HepG2 (cell line): ENCODE measurements around the gene NOP14. TPM values are rescaled to one million over a fixed set of nuclear protein-coding genes. Genes with fewer than 3 reads are reported as not detected.

Source experiments
- ATAC-seq: fragments of 200-7000 bp; cut with Tn5 transposase; 3 replicates; pipeline ENCODE4 v1.9.1; 2020; ENCODE audit warnings: mild to moderate bottlenecking, moderate library complexity
- BruUV-seq: library from RNA; stranded (reverse); fragments of 400-500 nt; replicated peaks from 2 replicates; lab custom pipeline; 2021; lab: Mats Ljungman, UMichigan
- CTCF ChIA-PET: fragments of 300-600 bp; formaldehyde crosslinking; extraction: SDS; loops from one replicate; lab custom pipeline; 2021; ENCODE audit warnings: low total read pairs, inconsistent platforms, low intra/inter-chr PET ratio; lab: Yijun Ruan, JAX
- POLR2A ChIA-PET: fragments of 350-600 bp; sonication (Branson Sonifier 250); formaldehyde crosslinking; loops from one replicate; lab custom pipeline; 2020; ENCODE audit warnings: antibody characterized with exemption, inconsistent platforms; lab: Yijun Ruan, JAX
- DNase-seq: peaks from one replicate; pipeline ENCODE4 v3.0.0-alpha.2; 2015; ENCODE audit warnings: low spot score
- FAIRE-seq: peaks from 3 replicates; lab custom pipeline; 2011; peaks lifted over from hg19 to GRCh38; lab: Jason Lieb, UNC
- H2AFZ ChIP-seq: one replicate; pipeline ENCODE4 v1.6.1; 2011; ENCODE audit warnings: low read length, inconsistent platforms
- H3K27ac ChIP-seq: fragments of 300-600 bp; 3 replicates; pipeline ENCODE4 v1.8.0; 2011; ENCODE audit warnings: mixed run types, mild to moderate bottlenecking, mixed read lengths, low read length, inconsistent platforms; ENCODE audit not compliant: insufficient read depth; ENCODE audit errors: extremely low read length
- H3K27me3 ChIP-seq, 2 experiments: fragments of 200-600 bp in 1 of 2; 2 replicates in 1 of 2; 3 replicates in 1 of 2; pipeline versions ENCODE4 v1.6.0 to v1.8.0; 2011; ENCODE audit warnings: low read length in 2 of 2, mild to moderate bottlenecking in 2 of 2, moderate library complexity in 2 of 2, inconsistent platforms in 1 of 2; ENCODE audit not compliant: insufficient read depth in 2 of 2, control insufficient read depth in 1 of 2
- H3K36me3 ChIP-seq, 2 experiments: fragments of 200-600 bp in 1 of 2; replicated peaks in 1 of 2; 2 replicates in 1 of 2; 3 replicates in 1 of 2; pipeline versions ENCODE4 v1.5.1 to v1.8.0; 2011; ENCODE audit warnings: low read length in 2 of 2, inconsistent platforms in 1 of 2; ENCODE audit not compliant: insufficient read depth in 2 of 2, control insufficient read depth in 1 of 2
- H3K4me1 ChIP-seq: 2 replicates; pipeline ENCODE4 v1.5.1; 2012; ENCODE audit warnings: low read length, inconsistent platforms; ENCODE audit not compliant: insufficient read depth
- H3K4me2 ChIP-seq: 2 replicates; pipeline ENCODE4 v1.6.0; 2011; ENCODE audit warnings: low read depth, low read length, inconsistent platforms
- H3K4me3 ChIP-seq, 3 experiments: fragments of 200-600 bp in 1 of 3; sonication (generic), shearing (Covaris generic) in 1 of 3; replicated peaks in 1 of 3; 2 replicates each; pipeline ENCODE4 v1.5.1; 2011 to 2016; ENCODE audit warnings: low read length in 3 of 3, inconsistent platforms in 2 of 3, low read depth in 2 of 3, mild to moderate bottlenecking in 2 of 3, control low read depth in 1 of 3, mixed read lengths in 1 of 3; ENCODE audit not compliant: insufficient read depth in 1 of 3
- H3K79me2 ChIP-seq: one replicate; pipeline ENCODE4 v1.6.1; 2011; ENCODE audit warnings: low read length, inconsistent platforms; ENCODE audit not compliant: insufficient read depth
- H3K9ac ChIP-seq: 2 replicates; pipeline ENCODE4 v1.6.0; 2011; ENCODE audit warnings: mild to moderate bottlenecking, low read depth, low read length, inconsistent platforms; ENCODE audit not compliant: insufficient read depth
- H3K9me3 ChIP-seq: 2 replicates; pipeline ENCODE4 v1.5.1; 2012; ENCODE audit warnings: mild to moderate bottlenecking, low read length
- H4K20me1 ChIP-seq: 2 replicates; pipeline ENCODE4 v1.6.0; 2011; ENCODE audit warnings: inconsistent platforms, mild to moderate bottlenecking, low read length, moderate library complexity; ENCODE audit not compliant: insufficient read depth
- CHD4 ChIP-seq: fragments of 200-600 bp; sonication (generic); IDR thresholded peaks from 2 replicates; pipeline ENCODE4 v1.7.0; 2017; ENCODE audit warnings: mild to moderate bottlenecking, low read length, borderline replicate concordance
- ELF3 ChIP-seq: IDR thresholded peaks from 2 replicates; pipeline ENCODE4 v1.6.1; 2016; ENCODE audit warnings: missing genetic modification reagents, missing compliant biosample characterization
- MAZ ChIP-seq, 2 experiments: sonication (generic) in 1 of 2; formaldehyde crosslinking in 1 of 2; IDR thresholded peaks; 2 replicates each; pipeline versions ENCODE4 v1.5.0 to v1.6.1; 2012 to 2020; ENCODE audit warnings: low read depth in 2 of 2, mild to moderate bottlenecking in 2 of 2, borderline replicate concordance in 1 of 2, improper control_type of control experiment in 1 of 2, low read length in 1 of 2, missing genetic modification reagents in 1 of 2, moderate library complexity in 1 of 2
- NR2F6 ChIP-seq, 2 experiments: IDR thresholded peaks; 2 replicates each; pipeline ENCODE4 v1.6.1; 2016; ENCODE audit warnings: antibody characterized with exemption in 1 of 2, mild to moderate bottlenecking in 1 of 2
- PAXIP1 ChIP-seq: sonication (generic); formaldehyde crosslinking; conservative IDR thresholded peaks from 2 replicates; pipeline ENCODE4 v1.4.0; 2020; ENCODE audit warnings: mild to moderate bottlenecking, missing genetic modification reagents, moderate library complexity
- POLR2AphosphoS2 ChIP-seq: IDR thresholded peaks from 2 replicates; pipeline ENCODE4 v1.6.1; 2011; ENCODE audit warnings: low read depth, low read length, improper control_type of control experiment
- RNF219 ChIP-seq: sonication (generic); formaldehyde crosslinking; IDR thresholded peaks from 2 replicates; pipeline ENCODE4 v1.5.0; 2020; ENCODE audit warnings: mild to moderate bottlenecking, missing genetic modification reagents
- SRSF9 ChIP-seq: fragments of 200-400 bp; formaldehyde crosslinking; IDR thresholded peaks from 2 replicates; pipeline ENCODE4 v1.6.1; 2018; ENCODE audit warnings: borderline replicate concordance, mild to moderate bottlenecking, low read depth, low read length; ENCODE audit not compliant: insufficient read depth, poor library complexity, severe bottlenecking
- TGIF2 ChIP-seq: IDR thresholded peaks from 2 replicates; pipeline ENCODE4 v1.6.1; 2016; ENCODE audit warnings: control low read depth, missing compliant biosample characterization
- ZBTB7B ChIP-seq: sonication (generic); formaldehyde crosslinking; IDR thresholded peaks from 2 replicates; pipeline ENCODE4 v1.4.0; 2020; ENCODE audit warnings: missing genetic modification reagents
- ZNF317 ChIP-seq: sonication (generic); formaldehyde crosslinking; IDR thresholded peaks from 2 replicates; pipeline ENCODE4 v1.5.0; 2020; ENCODE audit warnings: mild to moderate bottlenecking, missing genetic modification reagents
- WGBS: methylation state at CpG from one replicate; pipeline ENCODE4 v1.1.6; 2017; ENCODE audit warnings: low lambda C conversion rate; 5-methylcytosine and 5-hydroxymethylcytosine counted together
- in situ Hi-C: cut with HindIII; loops from 2 replicates; pipeline ENCODE4 v1.10.0; 2017; ENCODE audit warnings: low pct_unique_long_range_greater_than_20kb; ENCODE audit not compliant: extremely low pct_ligation_motif_present
- intact Hi-C: fragments of 100-400 bp; cut with micrococcal nuclease; formaldehyde crosslinking; loops from one replicate; pipeline ENCODE4 v1.10.0; 2022; ENCODE audit not compliant: unreplicated experiment
- polyA plus RNA-seq, 8 experiments: library from polyadenylated mRNA; depleted of rRNA in 3 of 8; stranded (reverse) in 7 of 8; unstranded in 1 of 8; fragments of >200 nt; fragmentation: Illumina TruSeq in 4 of 8; extraction: Trizol in 4 of 8; gene quantifications; 2 replicates each; pipeline versions ENCODE4 v1.2.1 to v1.2.3, GENCODE V29; 2011 to 2016; ENCODE audit warnings: low read depth in 4 of 8, missing spikeins in 1 of 8, mixed read lengths in 1 of 8; ENCODE audit not compliant: insufficient read depth in 1 of 8
- total RNA-seq, 5 experiments: library from RNA; depleted of rRNA; stranded (reverse); fragments of >200 nt; fragmentation: Illumina TruSeq; extraction: Trizol; gene quantifications; 2 replicates each; pipeline ENCODE4 v1.2.3, GENCODE V29; 2016; ENCODE audit warnings: low read depth in 1 of 5

Gene NOP14
- total and polyA plus RNA-seq, 2 of the 13 experiments (the other 11 are each of a cell fraction or from before 2014, with no cell fraction given), result 6.9 to 47.9 TPM

- TF ChIP-seq ZNF317 (CRISPR knock-in tag) (no peak), SRSF9 (no peak), RNF219 (CRISPR knock-in tag) (no peak), PAXIP1 (CRISPR knock-in tag) (no peak), NR2F6 (IDR thresholded peaks at IDR 0.05) (no peak), NR2F6 (CRISPR knock-in tag; IDR thresholded peaks at IDR 0.05) (no peak), ELF3 (CRISPR knock-in tag) (no peak), ZBTB7B (no peak), CHD4 (no peak), POLR2AphosphoS2 (no peak), MAZ (IDR thresholded peaks at IDR 0.05; ENCODE audit: borderline replicate concordance, low read depth, low read length) (no peak), MAZ (CRISPR knock-in tag; IDR thresholded peaks at IDR 0.05; ENCODE audit: low read depth) (no peak), TGIF2 (no peak)
- H3K79me2 ChIP-seq, result no peaks in the 10 kb centered on the region
- no peak for ATAC-seq
- DNase-seq, result no peak
- no CpG with 5 or more reads among the region's 4 CpGs for WGBS
- in situ Hi-C loops, result loop anchor here (5.0 kb wide), 1 partner anchor 56 kb away; no protein-coding TSS in a partner anchor
- peaks cover 20% of the 10 kb centered on the region for H3K4me1 ChIP-seq
- CTCF ChIA-PET, result no interaction called here
- POLR2A ChIA-PET, result no interaction called here
- no peak overlapping the region for H2AFZ ChIP-seq
- H3K27me3 ChIP-seq, result peaks cover 1 to 4% of the 10 kb centered on the region in 2 experiments; a peak in 2 of 5 replicates
- H3K9ac ChIP-seq, result no peak overlapping the region
- no peaks in the 10 kb centered on the region for H3K9me3 ChIP-seq
- no peak for FAIRE-seq
- H3K36me3 ChIP-seq, result no peaks in the 10 kb centered on the region
- BruUV-seq, result no TSS peak
- H4K20me1 ChIP-seq, result no peaks in the 10 kb centered on the region
- no peak overlapping the region for H3K4me2 ChIP-seq
- no peak overlapping the region for H3K27ac ChIP-seq
- intact Hi-C loops, result no loop called here
- no peak overlapping the region for H3K4me3 ChIP-seq
These were observed 18.1 kb upstream of the NOP14 start for GRCh38 chr4:2981256-2981819.
